Measurements from ENCODE around the gene TCF19. TPM values are rescaled to one million over a fixed set of nuclear protein-coding genes. Genes with fewer than 3 reads are reported as not detected.

The TCF19 gene
- total RNA-seq, 6 experiments from 2014 or later = 0.42 to 4.4 (median 1.3) TPM

DNA sequence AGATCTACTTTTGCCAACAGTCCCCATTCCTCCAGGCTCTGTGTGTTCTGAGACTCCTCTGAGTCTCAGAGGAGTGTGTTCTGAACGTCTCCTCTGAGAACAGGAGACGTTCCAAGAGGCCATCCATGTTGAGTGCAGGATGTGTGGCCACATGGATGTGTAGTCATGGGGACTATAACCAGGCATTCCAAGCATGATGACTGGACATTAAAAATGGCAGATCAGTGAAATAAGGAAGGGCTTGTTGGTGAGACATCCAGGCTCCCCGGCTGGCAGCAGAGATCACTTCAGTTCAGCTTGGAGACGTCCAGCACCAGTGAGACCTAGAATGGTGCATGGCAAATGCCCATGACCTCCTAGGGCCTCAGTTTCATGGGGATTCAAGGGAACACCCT is 46.4 kb downstream of the TCF19 start:
- H3K4me1 ChIP-seq = peaks cover 2 to 37% (median 20%) of the 10 kb centered on the region in 4 donors
- DNase-seq = no peak
- no peak for ATAC-seq
- H3K27ac ChIP-seq = peak overlapping the region; percentile 87 to 94 (median 90)
- no peaks in the 10 kb centered on the region for H3K9me3 ChIP-seq
- no peak overlapping the region for H3K4me3 ChIP-seq
- intact Hi-C loops (cut with DNase I) = no loop called here
- no peaks in the 10 kb centered on the region for H3K36me3 ChIP-seq
- 83% methylated on average over 4 of the region's 4 CpGs for WGBS (ENCODE audit: insufficient coverage, low coverage, low lambda C conversion rate, missing lambda C conversion rate)
- H3K27me3 ChIP-seq = no peaks in the 10 kb centered on the region
- TF ChIP-seq, protein P1, sequence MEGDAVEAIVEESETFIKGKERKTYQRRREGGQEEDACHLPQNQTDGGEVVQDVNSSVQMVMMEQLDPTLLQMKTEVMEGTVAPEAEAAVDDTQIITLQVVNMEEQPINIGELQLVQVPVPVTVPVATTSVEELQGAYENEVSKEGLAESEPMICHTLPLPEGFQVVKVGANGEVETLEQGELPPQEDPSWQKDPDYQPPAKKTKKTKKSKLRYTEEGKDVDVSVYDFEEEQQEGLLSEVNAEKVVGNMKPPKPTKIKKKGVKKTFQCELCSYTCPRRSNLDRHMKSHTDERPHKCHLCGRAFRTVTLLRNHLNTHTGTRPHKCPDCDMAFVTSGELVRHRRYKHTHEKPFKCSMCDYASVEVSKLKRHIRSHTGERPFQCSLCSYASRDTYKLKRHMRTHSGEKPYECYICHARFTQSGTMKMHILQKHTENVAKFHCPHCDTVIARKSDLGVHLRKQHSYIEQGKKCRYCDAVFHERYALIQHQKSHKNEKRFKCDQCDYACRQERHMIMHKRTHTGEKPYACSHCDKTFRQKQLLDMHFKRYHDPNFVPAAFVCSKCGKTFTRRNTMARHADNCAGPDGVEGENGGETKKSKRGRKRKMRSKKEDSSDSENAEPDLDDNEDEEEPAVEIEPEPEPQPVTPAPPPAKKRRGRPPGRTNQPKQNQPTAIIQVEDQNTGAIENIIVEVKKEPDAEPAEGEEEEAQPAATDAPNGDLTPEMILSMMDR (IDR thresholded peaks at IDR 0.05) = no peak
- TF ChIP-seq POLR2A (IDR thresholded peaks at IDR 0.05) = no peak

DNA sequence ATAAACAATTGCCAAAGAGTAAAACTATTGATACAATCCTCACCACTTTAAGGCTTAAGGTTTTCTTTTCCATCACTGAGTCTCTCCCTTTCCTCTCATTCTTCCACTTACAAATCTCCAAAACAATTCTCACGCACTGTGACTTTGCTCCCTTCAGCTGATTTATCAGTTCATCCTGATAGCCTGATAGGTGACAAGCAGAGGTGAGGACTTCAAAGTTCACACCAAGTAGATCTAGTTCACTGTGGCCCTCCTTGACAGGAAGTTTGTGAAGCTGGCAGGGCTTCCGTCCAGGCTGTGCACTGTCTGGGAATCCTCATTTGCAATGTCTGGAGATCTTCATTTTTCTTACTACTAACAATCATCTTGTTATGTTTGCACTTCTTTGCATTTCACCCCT is 47.2 kb downstream of the TCF19 start:
- intact Hi-C loops (cut with DNase I) = no loop called here
- H3K9me3 ChIP-seq = no peaks in the 10 kb centered on the region
- H3K4me3 ChIP-seq = no peak overlapping the region
- 38% methylated on average over 2 of the region's 2 CpGs for WGBS (ENCODE audit: insufficient coverage, low coverage, low lambda C conversion rate, missing lambda C conversion rate)
- TF ChIP-seq, protein P1 (IDR thresholded peaks at IDR 0.05) = no peak
- no peak for TF ChIP-seq POLR2A (IDR thresholded peaks at IDR 0.05)
- H3K27me3 ChIP-seq = no peaks in the 10 kb centered on the region
- no peaks in the 10 kb centered on the region for H3K36me3 ChIP-seq
- ATAC-seq (no peak), DNase-seq (peak in 1 of 3 donors; percentile 38)
- no peak overlapping the region for H3K27ac ChIP-seq
- peaks cover 2 to 37% (median 20%) of the 10 kb centered on the region in 4 donors for H3K4me1 ChIP-seq

DNA sequence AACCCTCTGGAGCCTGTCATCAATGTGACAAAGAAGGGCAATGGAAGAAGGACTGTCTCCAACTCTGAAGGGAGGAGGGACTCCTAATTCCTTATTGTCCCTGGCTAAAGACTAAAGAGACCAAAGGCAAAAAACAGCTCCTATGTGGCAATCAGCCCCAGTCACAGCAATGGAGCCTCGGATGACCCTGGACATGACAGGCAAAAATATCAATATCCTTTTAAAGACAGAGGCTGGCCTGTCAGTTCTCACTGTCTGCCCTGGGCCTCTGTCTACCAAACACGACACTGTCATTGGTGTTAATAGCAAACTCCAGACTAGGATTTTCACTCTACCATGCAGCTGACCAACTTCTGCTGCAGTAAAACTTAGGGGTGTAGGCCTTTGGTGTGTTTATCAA is 50.1 kb downstream of the TCF19 start:
- WGBS (ENCODE audit: insufficient coverage, low coverage, low lambda C conversion rate, missing lambda C conversion rate) = 0% methylated on average over 1 of the region's 2 CpGs
- TF ChIP-seq, protein P1 (IDR thresholded peaks at IDR 0.05) = no peak
- no peak for TF ChIP-seq POLR2A (IDR thresholded peaks at IDR 0.05)
- Histone ChIP-seq H3K27ac (peak overlapping the region in 1 of 3 donors; percentile 51), H3K9me3 (no peaks in the 10 kb centered on the region), H3K4me1 (peaks cover 2 to 30% (median 15%) of the 10 kb centered on the region in 4 donors), H3K36me3 (no peaks in the 10 kb centered on the region), H3K27me3 (no peaks in the 10 kb centered on the region), H3K4me3 (no peak overlapping the region)
- intact Hi-C loops (cut with DNase I) = no loop called here
- DNase-seq = no peak
- ATAC-seq = peak in 3 of 4 donors; percentile 32 to 45 (median 43)

DNA sequence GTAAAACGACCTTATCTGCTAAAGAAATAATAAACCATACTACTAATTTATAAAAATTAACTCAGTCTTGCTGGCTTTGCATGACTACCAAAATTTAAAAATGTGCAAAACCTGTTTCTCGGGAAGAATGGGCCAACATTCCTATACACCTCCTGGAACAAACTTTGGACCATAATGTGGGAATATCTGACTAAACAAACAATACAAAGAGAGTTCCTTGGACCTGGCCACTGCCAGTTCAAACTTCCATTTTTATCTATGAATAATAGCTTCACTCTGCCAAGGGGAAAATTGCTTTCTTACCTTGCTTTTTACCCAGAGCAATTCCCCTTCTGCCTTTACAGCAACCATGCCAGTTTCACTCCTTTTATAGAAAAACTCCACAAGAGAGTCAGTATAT is 50.7 kb downstream of the TCF19 start:
- no peaks in the 10 kb centered on the region for H3K27me3 ChIP-seq
- 25% methylated on average over 2 of the region's 2 CpGs for WGBS (ENCODE audit: insufficient coverage, low coverage, low lambda C conversion rate, missing lambda C conversion rate)
- TF ChIP-seq, protein P1 (IDR thresholded peaks at IDR 0.05) = no peak
- no peak for TF ChIP-seq POLR2A (IDR thresholded peaks at IDR 0.05)
- intact Hi-C loops (cut with DNase I) = no loop called here
- ATAC-seq (peak; percentile 42 to 73 (median 66)), DNase-seq (no peak)
- H3K4me3 ChIP-seq = no peak overlapping the region
- no peaks in the 10 kb centered on the region for H3K36me3 ChIP-seq
- H3K27ac ChIP-seq = peak overlapping the region in 1 of 3 donors; percentile 51
- H3K9me3 ChIP-seq = no peaks in the 10 kb centered on the region
- peaks cover 0 to 28% (median 13%) of the 10 kb centered on the region in 4 donors for H3K4me1 ChIP-seq

DNA sequence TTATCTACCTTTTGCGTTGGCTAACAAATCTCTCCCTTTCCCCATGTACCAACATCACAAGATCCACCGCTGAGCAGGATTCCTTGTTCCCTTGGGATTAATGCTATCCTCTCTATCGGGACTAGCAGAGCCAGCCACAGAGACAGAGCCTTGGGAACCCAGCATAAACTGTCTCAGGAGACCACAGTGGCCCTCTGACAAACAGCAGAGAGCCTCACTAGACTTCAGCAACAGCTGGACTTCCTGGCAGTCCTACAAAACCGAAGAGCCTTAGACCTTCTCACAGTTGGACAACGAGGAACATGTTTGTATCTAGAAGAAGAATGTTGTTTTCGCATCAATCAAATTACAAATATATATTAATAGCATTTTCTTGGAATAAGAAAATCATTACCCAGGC is 51.7 kb downstream of the TCF19 start:
- WGBS (ENCODE audit: insufficient coverage, low coverage, low lambda C conversion rate, missing lambda C conversion rate) = 62% methylated on average over 6 of the region's 6 CpGs
- DNase-seq (no peak), ATAC-seq (no peak)
- Histone ChIP-seq H3K27me3 (no peaks in the 10 kb centered on the region), H3K9me3 (no peaks in the 10 kb centered on the region), H3K36me3 (no peaks in the 10 kb centered on the region), H3K27ac (no peak overlapping the region), H3K4me3 (no peak overlapping the region), H3K4me1 (peaks cover 0 to 20% (median 10%) of the 10 kb centered on the region in 4 donors)
- intact Hi-C loops (cut with DNase I) = no loop called here
- no peak for TF ChIP-seq POLR2A (IDR thresholded peaks at IDR 0.05)
- TF ChIP-seq, protein P1 (IDR thresholded peaks at IDR 0.05) = no peak

All from right lobe of liver (tissue), 6 donors.